Heart right ventricle (tissue), 16 donors: Measurements from ENCODE around the gene BRSK1. TPM values are rescaled to one million over a fixed set of nuclear protein-coding genes. Genes with fewer than 3 reads are reported as not detected.

Experiments used
- ATAC-seq, 8 donors: fragments of 200-7000 bp; cut with Tn5 transposase; one replicate each; pipeline ENCODE4 v1.9.1; 2020; ENCODE audit warnings: mild to moderate bottlenecking in 8 of 8, moderate library complexity in 8 of 8, moderate number of reproducible peaks in 1 of 8
- DNase-seq, 2 donors: peaks; one replicate each; pipeline ENCODE4 v3.0.0-alpha.2; 2020
- H3K27ac ChIP-seq, 10 donors: fragments of 200-600 bp; sonication (generic) in 2 of 10; one replicate each; pipeline versions ENCODE4 v1.5.0 to v1.8.0; 2020 to 2022; ENCODE audit warnings: mild to moderate bottlenecking in 3 of 10
- H3K27me3 ChIP-seq, 7 donors: fragments of 200-600 bp; one replicate each; pipeline ENCODE4 v1.8.0; 2021 to 2022; ENCODE audit warnings: mild to moderate bottlenecking in 2 of 7
- H3K36me3 ChIP-seq, 9 donors: fragments of 200-600 bp; sonication (generic) in 1 of 9; one replicate each; pipeline versions ENCODE4 v1.5.0 to v1.8.0; 2020 to 2022; ENCODE audit warnings: mild to moderate bottlenecking in 2 of 9
- H3K4me1 ChIP-seq, 9 donors: fragments of 200-600 bp; sonication (generic) in 1 of 9; one replicate each; pipeline versions ENCODE4 v1.5.0 to v1.8.0; 2020 to 2022; ENCODE audit warnings: mild to moderate bottlenecking in 4 of 9
- H3K4me3 ChIP-seq, 10 donors: fragments of 200-600 bp; sonication (generic) in 2 of 10; one replicate each; pipeline versions ENCODE4 v1.5.0 to v1.8.0; 2020 to 2022; ENCODE audit warnings: mild to moderate bottlenecking in 7 of 10, moderate library complexity in 2 of 10
- H3K9me3 ChIP-seq, 11 donors: fragments of 200-600 bp in 10 of 11; sonication (generic) in 2 of 11; one replicate each; pipeline versions ENCODE4 v1.5.0 to v1.8.0; 2013 to 2022; ENCODE audit warnings: mild to moderate bottlenecking in 2 of 11, control low read depth in 1 of 11, moderate library complexity in 1 of 11
- CTCF ChIP-seq, 9 donors: fragments of 200-600 bp; sonication (generic) in 2 of 9; IDR thresholded peaks; one replicate each; pipeline versions ENCODE4 v1.5.0 to v1.8.0; 2021 to 2022; ENCODE audit warnings: antibody characterized with exemption in 9 of 9, mild to moderate bottlenecking in 5 of 9, moderate library complexity in 1 of 9
- WGBS, 2 donors: extraction: QIAGEN DNeasy Blood & Tissue Kit; methylation state at CpG; one replicate each; pipeline ENCODE4 v1.1.7; 2013; ENCODE audit warnings: inconsistent platforms in 1 of 2; 5-methylcytosine and 5-hydroxymethylcytosine counted together
- intact Hi-C, 10 donors: fragments of 100-400 bp; cut with DNase I; formaldehyde crosslinking; loops; one replicate each; pipeline versions ENCODE4 v1.11.1 to v1.14.2; 2022
- polyA plus RNA-seq, 2 donors: library from polyadenylated mRNA; stranded (reverse); fragments of 200-250 nt; gene quantifications; one replicate each; pipeline ENCODE4 v1.2.3, GENCODE V29; 2013
- total RNA-seq, 10 donors: library from RNA; stranded (reverse); fragmentation: NEBNext Ultra II Directional in 3 of 10; extraction: Animal tissue kit (Norgen Biotek cat#: 25700) in 3 of 10; gene quantifications; one replicate each; pipeline versions ENCODE4 v1.2.1 to v1.2.4, GENCODE V29; 2021 to 2023
- donor health status: Arrhythmogenic right ventricular cardiomyopathy.
- donor health status: ischemic (EF 13 %, LVEDD 7.1; RV severe dilation, severe dysfunction).
- donor health status: healthy with polysubstance abuse.
- donor health status: DM: no; HTN: yes; CAD: no.
- donor health status: DM: no; HTN: no; CAD: no.
- donor health status: ischemic (EF 25% LVEDD 6.9; RV normal size, moderate dysfunction).
- donor health status: ischemic (EF 25% LVEDD 5.7; RV mildly dilated, moderate dysfunction).
- donor health status: healthy.
- donor health status: DM: yes; HTN: yes; CAD: no.
- donor health status: Ischemic cardiomyopathy.
- donor health status: ischemic (EF 35%, LVEDD 5.7; RV mildly dilated, moderate dysfunction).
- donor health status: nonischemic (EF 11% LVEDD 7.7; RV severe dilation, severe dysfunction).
- donor health status: DM: yes; HTN: yes; CAD: no.
- donor health status: PGD.
- donor health status: ischemic (EF 29% LVEDD 5.4; RV normal size, mild dysfunction).
- donor health status: nonischemic (EF 23%, LVEDD 6.1; RV moderate dilation, normal function).

The BRSK1 gene
- total and polyA plus RNA-seq, 12 donors: 1.8 to 12.6 (median 3.2) TPM

DNA sequence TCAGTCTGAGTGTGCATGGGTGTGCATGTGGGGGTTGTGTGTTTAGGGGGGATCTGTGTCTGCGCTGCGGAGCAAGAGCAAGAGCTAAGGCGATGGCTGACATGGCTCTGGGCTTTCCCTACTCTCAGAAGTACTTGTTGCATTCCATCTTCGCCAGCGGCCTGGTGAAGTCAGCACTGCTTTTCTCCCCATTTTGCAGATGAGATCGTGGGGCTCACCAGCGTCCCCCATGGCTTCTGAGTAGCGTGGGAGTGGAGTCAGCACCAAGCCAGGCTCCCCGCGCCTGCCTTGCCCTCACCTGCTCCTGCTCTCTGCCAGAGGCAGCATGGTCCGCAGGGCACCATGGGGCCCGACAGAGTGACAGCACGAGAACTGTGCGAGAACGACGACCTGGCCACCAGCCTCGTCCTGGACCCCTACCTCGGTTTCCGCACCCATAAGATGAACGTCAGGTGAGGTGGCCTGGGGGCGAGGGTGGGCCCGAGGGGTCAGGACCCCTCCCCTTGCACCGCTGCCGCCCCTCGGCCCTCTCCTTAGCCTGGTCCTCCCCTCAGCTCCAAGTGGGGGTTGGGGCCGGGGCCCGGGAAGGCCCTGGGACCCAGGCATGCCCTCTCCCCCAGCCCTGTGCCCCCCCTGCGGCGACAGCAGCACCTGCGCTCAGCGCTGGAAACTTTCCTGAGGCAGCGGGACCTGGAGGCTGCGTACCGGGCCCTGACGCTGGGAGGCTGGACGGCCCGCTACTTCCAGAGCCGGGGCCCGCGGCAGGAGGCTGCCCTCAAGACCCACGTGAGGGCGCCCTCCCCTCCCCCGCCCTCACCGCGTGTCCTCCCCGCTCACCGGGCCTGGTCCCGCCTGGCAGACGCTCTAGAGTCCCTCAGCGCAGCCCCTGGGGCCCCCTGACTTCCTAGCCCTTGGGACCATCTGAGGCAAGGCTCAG lies 58.1 kb downstream of the BRSK1 start:
- Histone ChIP-seq H3K27ac (no peak overlapping the region), H3K27me3 (no peaks in the 10 kb centered on the region), H3K36me3 (peaks cover 0 to 36% (median 13%) of the 10 kb centered on the region in 9 donors), H3K9me3 (no peaks in the 10 kb centered on the region), H3K4me3 (peak overlapping the region in 5 of 10 donors; percentile 67 to 92 (median 75)), H3K4me1 (peaks cover 7 to 30% (median 21%) of the 10 kb centered on the region in 9 donors)
- ATAC-seq (no peak), DNase-seq (no peak)
- WGBS, 2 donors: 86 to 89% methylated on average over 48 to 50 of the region's 50 CpGs
- no peak for TF ChIP-seq CTCF (IDR thresholded peaks at IDR 0.05)
- intact Hi-C loops: loop anchor here in 1 of 10 donors (2.0 kb wide), 1 partner anchor 41 kb away; no protein-coding TSS in a partner anchor

- Histone ChIP-seq H3K27ac (no peak overlapping the region), H3K9me3 (no peaks in the 10 kb centered on the region), H3K4me3 (no peak overlapping the region), H3K4me1 (peaks cover 4 to 24% (median 16%) of the 10 kb centered on the region in 9 donors), H3K36me3 (peaks cover 0 to 44% (median 15%) of the 10 kb centered on the region in 9 donors), H3K27me3 (no peaks in the 10 kb centered on the region)
- DNase-seq (no peak), ATAC-seq (no peak)
- intact Hi-C loops: no loop called here
- TF ChIP-seq CTCF (IDR thresholded peaks at IDR 0.05): no peak
- WGBS, 2 donors: 85 to 90% methylated on average over 9 of the region's 9 CpGs
Measured at GRCh38 chr19:55344444-55344843, 60.6 kb downstream of the BRSK1 start.

- Histone ChIP-seq H3K36me3 (peaks cover 0 to 44% (median 15%) of the 10 kb centered on the region in 9 donors), H3K27ac (no peak overlapping the region), H3K4me3 (no peak overlapping the region), H3K4me1 (peaks cover 3 to 23% (median 14%) of the 10 kb centered on the region in 9 donors), H3K27me3 (peaks cover 0 to 5% (median 0%) of the 10 kb centered on the region in 7 donors), H3K9me3 (no peaks in the 10 kb centered on the region)
- DNase-seq: no peak
- ATAC-seq: peak in 1 of 8 donors; percentile 2
- TF ChIP-seq CTCF (IDR thresholded peaks at IDR 0.05): no peak
- 88 to 90% methylated on average over 22 of the region's 22 CpGs for WGBS, 2 donors
- intact Hi-C loops: no loop called here
Measured at GRCh38 chr19:55345101-55345817, 61.5 kb downstream of the BRSK1 start.
